Measurements from ENCODE around the gene RETNLB.

RETNLB gene

GRCh38 chr3:108757404-108757982 lies at the start of gene RETNLB:
RETNLB (minus strand) TSS chr3:108757410; CDS start chr3:108757185, 225 bp downstream.
- DNase-seq (no peak), ATAC-seq (no peak)

- peak; percentile 65 for ATAC-seq
- DNase-seq: no peak
Observed at GRCh38 chr3:108806316-108806715, 49.1 kb upstream of the RETNLB start.

GRCh38 chr3:108804966-108805365 lies 47.8 kb upstream of the RETNLB start:
- DNase-seq: no peak

GRCh38 chr3:108804437-108804836 lies 47.2 kb upstream of the RETNLB start:
- ATAC-seq (no peak), DNase-seq (no peak)

More at GRCh38 chr3:108804966-108805365, 47.8 kb upstream of the RETNLB start:
- no peak for ATAC-seq

- ATAC-seq (no peak), DNase-seq (no peak)
Observed at GRCh38 chr3:108791473-108791872, 34.3 kb upstream of the RETNLB start.

- ATAC-seq (peak; percentile 57), DNase-seq (peak; percentile 21)
Observed at GRCh38 chr3:108780235-108780634, 23.0 kb upstream of the RETNLB start.

- DNase-seq: no peak
- ATAC-seq: no peak
Observed at GRCh38 chr3:108779496-108779895, 22.3 kb upstream of the RETNLB start.

GRCh38 chr3:108775649-108776048 lies 18.4 kb upstream of the RETNLB start:
- ATAC-seq (no peak), DNase-seq (no peak)

GRCh38 chr3:108767253-108767652 lies 10.0 kb upstream of the RETNLB start:
- no peak for DNase-seq
- no peak for ATAC-seq

GRCh38 chr3:108755686-108756085 lies 1.5 kb downstream of the RETNLB start:
- ATAC-seq: no peak
- DNase-seq: no peak

GRCh38 chr3:108744762-108745161 lies 12.4 kb downstream of the RETNLB start:
- no peak for DNase-seq
- ATAC-seq: no peak

GRCh38 chr3:108742929-108743328 lies 14.3 kb downstream of the RETNLB start:
- DNase-seq: no peak
- ATAC-seq: no peak

- DNase-seq: no peak
- no peak for ATAC-seq
Observed at GRCh38 chr3:108736821-108737220, 20.4 kb downstream of the RETNLB start.

- no peak for ATAC-seq
Observed at GRCh38 chr3:108728934-108729333, 28.3 kb downstream of the RETNLB start.

GRCh38 chr3:108728105-108728504 lies 29.1 kb downstream of the RETNLB start:
- no peak for ATAC-seq

More at GRCh38 chr3:108728934-108729333, 28.3 kb downstream of the RETNLB start:
- DNase-seq: no peak

GRCh38 chr3:108724101-108724500 lies 33.1 kb downstream of the RETNLB start:
- ATAC-seq (no peak), DNase-seq (no peak)

More at GRCh38 chr3:108728105-108728504, 29.1 kb downstream of the RETNLB start:
- no peak for DNase-seq

GRCh38 chr3:108722724-108723123 lies 34.5 kb downstream of the RETNLB start:
- no peak for ATAC-seq
- no peak for DNase-seq

- ATAC-seq (no peak), DNase-seq (no peak)
Observed at GRCh38 chr3:108719178-108719806, 37.9 kb downstream of the RETNLB start.

GRCh38 chr3:108718454-108718853 lies 38.8 kb downstream of the RETNLB start:
- ATAC-seq (no peak), DNase-seq (no peak)

GRCh38 chr3:108713816-108714215 lies 43.4 kb downstream of the RETNLB start:
- ATAC-seq (no peak), DNase-seq (no peak)

GRCh38 chr3:108713009-108713516 lies 44.1 kb downstream of the RETNLB start:
- DNase-seq (no peak), ATAC-seq (no peak)
